HG03060 (cell line): Measurements from ENCODE around the gene BMP7.

Source experiments
- ATAC-seq: cut with Tn5 transposase; IDR thresholded peaks from one replicate; pipeline ENCODE4 v1.9.1; 2021; ENCODE audit warnings: low read depth, moderate number of reproducible peaks; ENCODE audit not compliant: unreplicated experiment

The BMP7 gene

GRCh38 chr20:57266291-57267157 is at the start of gene BMP7:
Gene BMP7, minus strand, starts transcription at chr20:57266641. Its CDS starts 519 bp downstream, at chr20:57266122.
- ATAC-seq, result no peak

GRCh38 chr20:57315976-57316480 is 49.6 kb upstream of the BMP7 start:
- no peak for ATAC-seq

- no peak for ATAC-seq
Measured at GRCh38 chr20:57315083-57315975, 48.9 kb upstream of the BMP7 start.

- ATAC-seq, result no peak
Measured at GRCh38 chr20:57313951-57314350, 47.5 kb upstream of the BMP7 start.

GRCh38 chr20:57313230-57313629 is 46.8 kb upstream of the BMP7 start:
- ATAC-seq, result no peak

- ATAC-seq, result no peak
Measured at GRCh38 chr20:57312138-57312537, 45.7 kb upstream of the BMP7 start.

- ATAC-seq, result no peak
Measured at GRCh38 chr20:57310821-57311514, 44.5 kb upstream of the BMP7 start.

- ATAC-seq, result no peak
Measured at GRCh38 chr20:57309544-57310115, 43.2 kb upstream of the BMP7 start.

GRCh38 chr20:57308451-57309271 is 42.2 kb upstream of the BMP7 start:
- no peak for ATAC-seq

- ATAC-seq, result no peak
Measured at GRCh38 chr20:57306747-57307146, 40.3 kb upstream of the BMP7 start.

GRCh38 chr20:57301026-57301425 is 34.6 kb upstream of the BMP7 start:
- no peak for ATAC-seq

GRCh38 chr20:57298457-57298856 is 32.0 kb upstream of the BMP7 start:
- ATAC-seq, result no peak

GRCh38 chr20:57294550-57294949 is 28.1 kb upstream of the BMP7 start:
- no peak for ATAC-seq

- no peak for ATAC-seq
Measured at GRCh38 chr20:57293995-57294394, 27.6 kb upstream of the BMP7 start.

GRCh38 chr20:57292611-57293010 is 26.2 kb upstream of the BMP7 start:
- ATAC-seq, result no peak

- no peak for ATAC-seq
Measured at GRCh38 chr20:57291694-57292093, 25.3 kb upstream of the BMP7 start.

- no peak for ATAC-seq
Measured at GRCh38 chr20:57291003-57291402, 24.6 kb upstream of the BMP7 start.

GRCh38 chr20:57290178-57290484 is 23.7 kb upstream of the BMP7 start:
- no peak for ATAC-seq

- ATAC-seq, result no peak
Measured at GRCh38 chr20:57289391-57290177, 23.1 kb upstream of the BMP7 start.
